HG03439 (cell line): ENCODE measurements around the gene FAM131B.

ENCODE experiments used
- ATAC-seq: cut with Tn5 transposase; IDR thresholded peaks from one replicate; pipeline ENCODE4 v1.9.1; 2021; ENCODE audit warnings: mild to moderate bottlenecking, moderate library complexity; ENCODE audit not compliant: unreplicated experiment

Gene FAM131B

GRCh38 chr7:143383642-143383957 lies 21.1 kb upstream of the FAM131B start:
- ATAC-seq: no peak

GRCh38 chr7:143382791-143383641 lies 20.5 kb upstream of the FAM131B start:
- ATAC-seq: no peak

GRCh38 chr7:143382126-143382790 lies 19.7 kb upstream of the FAM131B start:
- ATAC-seq: no peak

- ATAC-seq: peak; percentile 16
Observed at GRCh38 chr7:143381427-143382125, 19.1 kb upstream of the FAM131B start.

- peak; percentile 83 for ATAC-seq
Observed at GRCh38 chr7:143380646-143381426, 18.3 kb upstream of the FAM131B start, which contains the start of gene ZYX. Gene ZYX (plus strand): TSS chr7:143381345. CDS start chr7:143381572, 227 bp downstream.

GRCh38 chr7:143380260-143380645 lies 17.7 kb upstream of the FAM131B start:
- ATAC-seq: peak; percentile 60

- peak; percentile 0 for ATAC-seq
Observed at GRCh38 chr7:143379611-143380259, 17.2 kb upstream of the FAM131B start.

GRCh38 chr7:143376396-143376795 lies 13.9 kb upstream of the FAM131B start:
- ATAC-seq: no peak

- ATAC-seq: no peak
Observed at GRCh38 chr7:143375298-143376034, 13.0 kb upstream of the FAM131B start.

GRCh38 chr7:143374561-143374960 lies 12.0 kb upstream of the FAM131B start:
- no peak for ATAC-seq

- no peak for ATAC-seq
Observed at GRCh38 chr7:143373255-143373794, 10.8 kb upstream of the FAM131B start.

GRCh38 chr7:143372070-143372469 lies 9.6 kb upstream of the FAM131B start:
- no peak for ATAC-seq

- no peak for ATAC-seq
Observed at GRCh38 chr7:143369678-143370651, 7.5 kb upstream of the FAM131B start.

- no peak for ATAC-seq
Observed at GRCh38 chr7:143368387-143368786, 5.9 kb upstream of the FAM131B start.

GRCh38 chr7:143367972-143368371 lies 5.5 kb upstream of the FAM131B start:
- ATAC-seq: no peak

- ATAC-seq: no peak
Observed at GRCh38 chr7:143363016-143363937, 764 bp upstream of the FAM131B start.

GRCh38 chr7:143361552-143362130 lies 872 bp downstream of the FAM131B start:
- ATAC-seq: no peak
